GM18907 (cell line): ENCODE data around the gene ASCC3.

Experiments
- ATAC-seq: cut with Tn5 transposase; IDR thresholded peaks from one replicate; pipeline ENCODE4 v1.9.1; 2021; ENCODE audit warnings: mild to moderate bottlenecking, moderate library complexity; ENCODE audit not compliant: unreplicated experiment

The ASCC3 gene

DNA sequence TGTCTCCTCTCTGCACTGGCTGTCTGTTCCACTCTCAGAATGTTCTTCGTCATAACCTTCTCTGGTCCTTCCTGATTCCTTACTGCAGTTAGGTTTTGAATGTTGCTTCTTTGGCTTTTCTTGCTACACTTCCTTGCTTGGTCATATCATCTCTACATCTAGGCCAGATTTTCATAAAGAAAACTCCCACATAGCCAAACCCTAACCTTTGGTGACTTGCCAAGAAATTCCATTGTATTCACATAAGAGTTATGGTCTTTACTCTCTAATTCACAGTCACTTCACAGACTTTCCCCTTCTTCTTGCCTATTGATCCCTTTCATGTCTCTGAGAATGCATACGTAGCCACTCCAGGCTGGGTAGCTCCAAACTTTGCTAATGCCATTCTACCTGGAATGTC lies 374.5 kb downstream of the ASCC3 start:
- ATAC-seq, result no peak

GRCh38 chr6:100504786-100505737 lies 376.1 kb downstream of the ASCC3 start:
- no peak for ATAC-seq

DNA sequence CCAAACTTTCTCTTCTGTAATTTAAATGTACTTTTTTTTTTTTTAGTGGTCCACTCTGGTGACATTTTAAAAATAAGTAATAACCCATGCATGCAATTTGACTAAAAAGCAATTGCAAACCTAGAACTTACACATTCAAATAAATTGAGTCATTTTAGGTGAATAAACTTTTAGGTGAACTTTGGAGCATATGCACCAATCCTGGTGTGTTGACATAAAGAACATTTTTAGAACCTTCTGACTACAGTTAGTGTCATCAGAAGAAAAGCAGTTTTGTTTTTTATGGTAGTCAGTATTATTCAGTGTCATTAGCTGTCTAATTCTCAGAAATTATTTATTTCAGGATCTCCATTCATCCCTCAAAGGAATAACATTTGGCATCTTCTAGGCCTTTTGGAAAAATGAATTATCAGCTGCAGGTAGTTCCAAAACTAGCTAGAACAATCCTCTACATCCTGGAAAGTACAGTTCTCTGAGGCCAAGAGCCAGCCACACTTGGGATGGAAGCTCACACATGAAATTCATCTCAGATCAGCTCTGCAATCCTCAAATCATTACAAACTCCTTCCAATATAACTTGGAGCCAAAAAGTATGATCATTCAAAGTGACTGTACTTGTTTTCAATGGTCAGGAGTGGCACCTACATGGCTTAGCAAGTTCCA lies 378.0 kb downstream of the ASCC3 start:
- ATAC-seq, result no peak

DNA sequence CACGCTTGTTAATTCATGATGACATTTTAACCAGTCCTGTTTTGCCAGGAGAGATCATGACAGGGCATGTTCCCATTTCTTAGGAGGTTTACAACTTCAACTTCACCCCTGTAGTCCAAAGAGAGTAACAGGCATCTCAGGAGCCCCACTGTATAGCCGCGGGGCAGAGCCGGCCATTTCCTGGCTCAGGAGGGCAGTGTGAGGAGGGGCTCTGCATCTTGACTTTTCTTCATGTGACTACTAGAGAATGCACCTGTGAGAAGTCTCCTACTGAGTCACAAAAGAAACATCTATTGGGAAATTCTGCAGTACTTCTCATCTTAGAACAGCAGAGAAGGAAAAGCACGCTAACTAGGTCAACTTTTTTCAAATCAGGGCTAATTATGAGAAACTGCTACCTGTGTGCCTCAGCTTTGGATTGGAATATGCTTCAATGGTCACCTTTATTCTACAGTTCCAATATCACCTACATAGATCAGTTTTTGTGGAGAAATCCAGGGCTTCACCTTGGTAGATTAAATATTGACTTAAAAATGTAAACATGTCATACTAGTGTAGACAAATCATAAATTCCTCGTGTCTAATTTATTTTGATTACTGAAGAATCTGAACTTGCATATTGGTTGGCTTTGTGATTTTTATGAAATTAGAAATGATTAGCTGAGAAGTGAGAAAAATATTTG lies 387.8 kb downstream of the ASCC3 start:
- ATAC-seq, result no peak

GRCh38 chr6:100491952-100492670 lies 389.0 kb downstream of the ASCC3 start:
- ATAC-seq, result no peak

GRCh38 chr6:100490065-100490464 lies 391.1 kb downstream of the ASCC3 start:
- ATAC-seq, result no peak

DNA sequence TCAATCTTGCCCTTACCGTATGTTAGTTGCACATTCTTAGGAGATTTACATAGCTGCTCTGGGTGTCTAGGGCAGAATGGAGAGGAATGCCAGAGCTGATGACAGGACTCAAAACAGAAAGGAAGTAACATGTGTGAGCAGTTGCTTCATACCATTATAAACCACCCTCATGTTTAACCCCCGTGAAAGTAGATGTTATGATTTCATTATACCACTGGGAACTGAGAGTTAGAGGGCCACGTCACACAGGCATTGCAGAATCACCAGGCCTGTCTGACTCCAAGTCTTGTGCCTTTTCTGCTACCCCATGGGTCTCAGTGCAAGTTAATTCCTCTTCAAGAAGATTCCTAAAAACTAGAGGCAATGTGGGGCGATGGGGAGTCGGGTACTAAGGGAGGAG lies 392.9 kb downstream of the ASCC3 start:
- ATAC-seq, result no peak

DNA sequence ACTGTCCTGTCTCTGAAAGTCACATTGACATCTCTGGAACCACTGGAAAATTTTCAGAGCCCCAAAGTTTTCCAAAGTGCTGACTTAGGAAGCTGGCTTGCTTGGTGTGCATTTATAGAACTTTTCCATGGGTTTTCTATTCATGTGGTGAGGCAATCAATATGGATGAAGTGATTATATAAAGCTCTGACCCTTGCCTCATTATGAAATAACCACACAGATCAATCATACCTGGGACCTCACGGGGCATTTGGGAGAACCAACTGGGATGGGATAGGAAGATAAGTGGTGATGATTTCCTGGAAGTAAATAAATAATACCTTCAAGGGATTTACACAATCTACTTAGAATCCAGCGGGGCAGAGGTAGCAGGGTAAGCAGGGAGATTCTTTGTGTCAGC lies 393.5 kb downstream of the ASCC3 start:
- ATAC-seq, result no peak

GRCh38 chr6:100485268-100485667 lies 395.9 kb downstream of the ASCC3 start:
- no peak for ATAC-seq

DNA sequence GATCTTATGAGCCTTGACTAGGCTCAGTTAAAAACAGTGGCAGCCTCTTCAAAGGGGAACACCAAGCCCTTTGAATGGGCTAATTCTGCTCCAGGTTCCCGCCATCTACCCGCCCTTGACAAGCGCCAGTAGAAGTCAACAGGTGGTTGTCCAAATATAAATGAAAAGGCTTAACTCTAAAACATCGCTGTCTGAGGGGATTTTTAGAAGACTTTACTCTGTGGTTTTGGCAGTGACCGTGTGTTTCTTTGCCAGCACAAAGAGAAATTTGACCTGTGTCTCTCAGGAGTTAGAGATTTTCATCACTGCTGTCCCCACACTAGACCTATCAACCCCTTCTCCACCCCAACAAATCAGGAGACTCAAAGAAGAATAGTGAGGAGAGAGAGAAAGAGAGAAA lies 396.7 kb downstream of the ASCC3 start:
- ATAC-seq, result peak; percentile 51

GRCh38 chr6:100482698-100483097 lies 398.4 kb downstream of the ASCC3 start:
- no peak for ATAC-seq

GRCh38 chr6:100479179-100480035 lies 401.7 kb downstream of the ASCC3 start:
- ATAC-seq, result peak; percentile 52

DNA sequence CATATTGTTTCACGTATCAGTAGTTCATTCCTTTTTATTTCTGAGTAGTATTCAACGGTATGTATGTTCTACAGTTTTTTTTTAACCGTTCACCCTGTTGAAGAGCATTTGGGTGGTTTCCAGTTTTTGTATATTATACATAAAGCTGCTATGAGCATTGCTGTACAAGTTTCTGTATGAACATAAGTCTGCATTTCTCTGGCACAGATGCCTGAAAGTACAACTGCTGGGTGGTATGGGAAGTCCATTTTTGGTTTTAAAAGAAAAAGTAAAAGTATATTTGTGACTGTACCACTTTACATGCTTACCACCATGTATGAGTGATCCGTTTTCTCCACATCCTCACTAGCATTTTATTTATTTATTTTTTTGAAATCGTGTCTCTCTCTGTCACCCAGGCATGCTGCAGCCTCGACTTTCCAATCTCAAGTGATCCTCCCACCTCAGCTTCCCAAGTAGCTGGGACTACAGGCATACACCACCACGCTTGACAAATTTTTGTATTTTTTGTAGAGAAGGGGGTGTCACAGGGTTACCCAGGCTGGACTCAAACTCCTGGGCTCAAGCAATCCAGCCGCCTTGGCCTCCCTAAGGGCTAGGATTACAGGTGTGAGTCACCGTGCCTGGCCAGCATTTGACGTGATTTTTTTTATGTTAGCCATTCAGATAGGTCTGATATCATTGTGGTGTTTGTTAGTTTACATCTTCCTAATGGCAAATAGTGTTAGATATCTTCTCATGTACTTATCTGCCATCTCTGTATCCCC lies 405.4 kb downstream of the ASCC3 start:
- ATAC-seq, result peak; percentile 83

DNA sequence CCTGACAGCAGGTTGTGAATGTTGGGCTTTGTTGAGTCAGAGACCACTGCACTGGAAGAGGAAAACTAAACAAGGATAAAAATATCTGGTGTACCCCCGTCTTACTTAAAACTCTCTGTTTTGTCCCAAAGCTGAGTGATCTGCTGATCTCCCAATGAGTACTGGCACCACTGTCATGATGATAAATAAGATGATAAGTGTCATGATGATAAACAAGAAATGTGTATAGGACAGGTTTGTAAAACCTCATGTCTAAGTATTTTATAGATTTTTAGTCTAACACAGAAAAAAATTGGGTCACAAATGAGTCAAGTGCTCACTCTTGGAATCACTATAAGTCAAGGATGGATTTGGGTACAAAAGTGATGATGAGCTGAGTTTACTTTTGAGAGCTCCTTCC lies 407.9 kb downstream of the ASCC3 start:
- ATAC-seq, result no peak

GRCh38 chr6:100472674-100473073 lies 408.5 kb downstream of the ASCC3 start:
- ATAC-seq, result peak; percentile 92

DNA sequence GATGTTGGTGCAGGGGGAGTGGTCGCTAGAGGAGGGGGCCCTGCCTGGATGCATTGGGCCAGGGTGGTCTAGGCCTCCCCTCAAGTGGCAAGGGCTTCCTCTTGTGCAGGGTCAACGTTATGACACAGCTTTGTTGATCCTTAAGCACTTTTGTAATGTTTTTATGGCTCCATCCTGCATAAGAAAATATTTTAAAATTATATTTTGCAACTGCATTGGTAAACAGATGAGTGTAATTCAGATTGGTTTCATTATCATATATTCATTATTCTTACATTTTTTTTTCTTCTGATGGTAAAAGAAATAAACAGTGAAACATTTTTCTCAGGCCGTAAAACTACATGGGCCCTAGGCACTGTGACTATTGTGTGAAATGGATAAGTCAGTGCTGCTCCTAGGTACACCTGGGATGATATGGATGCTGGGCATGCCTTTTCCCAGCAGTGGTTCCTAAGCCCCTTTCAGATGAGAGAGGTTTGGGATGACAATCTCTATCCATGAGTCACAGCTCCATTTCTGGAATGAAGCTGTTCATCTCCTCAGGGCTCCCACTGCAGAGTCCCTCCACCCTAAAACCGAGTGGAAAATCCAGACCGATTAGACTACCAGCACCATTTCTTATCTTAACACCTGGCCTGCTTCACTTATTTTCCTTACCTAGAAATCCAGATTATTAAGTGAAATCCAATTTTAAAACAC lies 410.6 kb downstream of the ASCC3 start:
- ATAC-seq, result no peak

DNA sequence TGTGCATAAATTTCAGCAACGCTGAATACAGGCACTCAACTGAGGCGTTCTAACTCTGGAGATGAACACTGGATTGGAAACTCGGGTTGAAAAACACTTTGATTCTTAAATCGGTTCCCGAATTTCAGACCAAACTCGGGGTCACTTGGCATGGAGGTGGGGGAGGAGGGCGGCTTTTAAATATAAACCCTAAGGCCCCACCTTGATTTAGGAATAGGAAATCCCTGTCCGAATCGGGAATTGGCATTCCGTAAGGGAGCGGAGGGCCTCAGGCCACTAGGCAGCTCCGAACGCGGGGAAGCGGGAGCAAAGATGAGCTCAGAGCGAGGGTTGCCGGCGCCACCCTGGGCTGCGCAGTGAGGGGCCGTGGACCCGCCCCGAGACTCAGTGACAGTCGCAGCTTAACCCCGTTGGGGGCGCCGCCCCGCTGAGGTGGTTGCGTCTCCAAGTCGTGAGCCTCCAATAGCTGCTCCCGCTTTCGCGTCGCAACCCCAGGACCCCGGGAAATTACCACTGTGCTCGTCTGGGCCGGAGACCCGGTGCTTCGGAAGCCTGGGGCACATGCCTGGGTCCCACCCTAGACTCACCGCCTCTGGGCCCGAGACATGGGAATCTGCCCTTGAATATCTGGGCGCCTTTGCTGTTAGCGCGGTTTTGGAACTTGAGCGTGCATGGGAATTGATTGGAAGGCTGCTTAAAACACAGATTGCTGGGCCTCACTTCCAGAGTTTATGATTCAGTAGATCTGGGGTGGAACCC lies 411.8 kb downstream of the ASCC3 start:
- ATAC-seq, result no peak

GRCh38 chr6:100468016-100468622 lies 413.0 kb downstream of the ASCC3 start:
- ATAC-seq, result no peak
